RPMI7951 (cell line): Measurements from ENCODE around the gene ARRB1. TPM values are rescaled to one million over a fixed set of nuclear protein-coding genes. Genes with fewer than 3 reads are reported as not detected.

ENCODE experiments used
- DNase-seq: peaks from one replicate; pipeline ENCODE4 v3.0.0-alpha.2; 2012; ENCODE audit warnings: low read depth
- total RNA-seq: library from RNA; depleted of rRNA; stranded (reverse); fragments of >200 nt; shearing (Covaris generic); gene quantifications from 2 replicates; pipeline ENCODE4 v1.2.3, GENCODE V29; 2014; rRNA removed

The ARRB1 gene
- total RNA-seq, 1 experiment from 2014 or later = 15.3 TPM

DNA sequence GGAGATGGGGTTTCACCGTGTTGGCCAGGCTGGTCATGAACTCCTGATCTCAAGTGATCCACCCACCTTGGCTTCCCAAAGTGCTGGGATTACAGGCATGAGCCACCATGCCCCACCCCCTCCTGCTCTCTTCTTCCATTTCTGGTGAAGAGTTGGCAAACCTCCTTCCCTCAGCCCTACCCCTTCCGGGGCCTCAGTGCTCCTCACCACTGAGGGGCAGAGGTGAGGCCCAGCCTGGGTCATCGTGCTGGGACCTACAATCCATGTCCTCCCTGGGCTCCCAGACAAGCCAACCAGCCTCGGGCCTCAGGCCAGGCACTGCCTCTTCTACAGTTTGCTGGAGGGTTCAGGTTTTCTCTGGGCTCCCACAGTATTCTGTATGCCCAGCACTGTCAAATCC is 125.7 kb downstream of the ARRB1 start:
- no peak for DNase-seq

DNA sequence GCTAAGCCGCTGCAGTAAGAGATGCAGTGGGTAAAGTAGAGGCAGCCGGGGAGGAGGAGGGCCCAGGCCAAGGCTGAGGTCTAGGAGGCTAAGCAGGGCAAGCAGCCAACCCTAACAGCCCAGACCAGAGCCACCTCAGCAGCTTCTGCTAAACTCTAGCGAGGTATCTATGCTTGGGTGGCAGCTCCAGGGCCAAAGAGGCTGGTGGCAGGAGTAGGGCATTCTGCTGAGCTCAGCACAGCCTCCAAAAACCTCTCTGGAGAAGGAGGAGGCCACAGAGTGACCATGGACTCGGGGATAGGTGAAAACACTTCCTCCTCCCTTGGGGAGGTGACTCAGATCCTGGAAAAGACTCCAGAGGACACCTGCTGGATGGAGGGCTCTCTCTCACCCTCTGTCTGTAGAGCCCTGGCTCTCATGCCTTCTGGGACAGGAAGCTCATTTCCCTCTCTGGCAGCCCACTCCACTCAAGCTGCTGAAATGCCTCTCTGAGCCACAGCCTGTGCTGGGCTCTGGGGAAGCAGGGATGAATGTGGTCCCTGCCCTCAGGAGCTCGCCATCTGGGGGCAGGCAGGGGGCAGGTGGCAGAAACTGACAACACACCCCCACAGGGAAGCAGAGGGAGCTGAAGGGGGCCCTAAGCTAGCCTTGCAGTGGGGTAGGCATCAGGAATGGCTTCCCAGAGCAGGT is 127.4 kb downstream of the ARRB1 start:
- no peak for DNase-seq

DNA sequence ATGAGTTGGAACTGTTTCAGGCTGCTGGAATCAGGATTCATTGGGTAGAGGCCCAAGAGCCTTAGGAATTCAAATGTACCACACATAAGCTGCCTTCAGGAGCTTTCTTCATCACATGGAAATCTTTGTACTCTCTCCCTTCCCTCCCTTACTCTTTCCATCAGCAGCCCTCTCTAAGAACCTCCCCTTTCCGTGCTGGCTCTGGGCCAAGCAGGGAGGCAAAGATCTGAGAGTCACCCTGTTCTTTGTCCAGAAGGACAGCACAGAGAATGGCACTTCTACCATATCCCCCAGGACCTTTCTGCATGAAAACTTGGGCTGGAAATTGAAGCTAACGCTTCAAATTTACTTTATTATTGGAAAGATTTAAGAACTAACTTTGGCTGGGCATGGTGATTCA is 131.6 kb downstream of the ARRB1 start:
- no peak for DNase-seq

DNA sequence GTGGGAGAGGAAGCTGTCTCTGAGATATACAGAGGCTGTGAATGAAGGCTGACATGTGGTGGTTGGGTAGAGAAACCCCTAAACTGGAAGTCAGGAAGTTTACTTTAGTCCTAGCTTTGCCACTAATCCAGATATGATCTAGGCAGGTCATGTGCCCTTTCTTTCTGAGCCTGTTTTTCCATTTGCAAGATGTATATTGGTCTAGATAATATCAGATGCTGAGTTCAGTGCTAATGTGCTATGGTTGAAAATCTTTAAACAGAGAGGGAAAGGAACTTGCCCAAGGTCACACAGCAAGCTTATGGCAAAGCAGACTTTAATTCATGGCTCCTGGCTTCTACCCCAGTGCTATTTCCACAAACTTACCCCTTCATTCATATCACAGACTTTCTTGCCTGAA is 136.6 kb downstream of the ARRB1 start:
- no peak for DNase-seq

DNA sequence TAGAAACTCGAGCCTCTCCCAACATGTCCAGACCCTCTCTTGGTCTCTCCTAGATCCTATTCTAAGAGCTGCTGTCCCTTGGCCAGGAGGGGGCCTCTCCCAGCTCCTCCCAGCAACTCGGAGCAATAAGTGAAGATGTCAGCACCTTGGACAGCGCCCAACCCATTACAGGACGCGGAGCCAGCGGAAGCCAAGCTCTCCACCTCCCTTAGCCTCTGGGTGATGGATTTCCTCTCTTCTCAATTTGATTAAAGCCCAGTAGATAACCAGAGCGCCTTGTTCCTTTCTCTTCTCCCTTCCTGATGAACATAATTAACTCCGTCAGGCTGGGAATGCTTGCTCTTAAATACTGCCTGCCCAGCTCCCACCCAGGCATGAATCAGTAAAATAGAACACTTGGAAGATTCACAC is 137.0 kb downstream of the ARRB1 start:
- peak; percentile 72 for DNase-seq

Other genes with a start within 250 kb of the ARRB1 start
- gene SLCO2B1, start 200.6 kb downstream of the ARRB1 start, total RNA-seq = 0.39 and 0.60 TPM in 2 replicates
- not detected in 2 replicates for gene TPBGL, start 110.9 kb downstream of the ARRB1 start, total RNA-seq
- 1,629 and 2,029 TPM in 2 replicates for gene RPS3, start 47.9 kb upstream of the ARRB1 start, total RNA-seq
- gene KLHL35, start 81.5 kb upstream of the ARRB1 start, total RNA-seq = 1.6 and 1.8 TPM in 2 replicates
- 0.84 and 1.5 TPM in 2 replicates for gene GDPD5, start 174.3 kb upstream of the ARRB1 start, total RNA-seq
- 701 and 1,063 TPM in 2 replicates for gene SERPINH1, start 210.6 kb upstream of the ARRB1 start, total RNA-seq